GM12864 (cell line): ENCODE data around the gene MRPL52.

ENCODE experiments used
- DNase-seq: peaks from one replicate; pipeline ENCODE4 v3.0.0-alpha.2; 2011; ENCODE audit warnings: low read depth
- H3K4me3 ChIP-seq: 2 replicates; pipeline ENCODE4 v1.5.1; 2011; ENCODE audit warnings: mild to moderate bottlenecking, low read depth, low read length, control low read depth
- CTCF ChIP-seq: IDR thresholded peaks from 2 replicates; pipeline ENCODE4 v1.5.1; 2011; ENCODE audit warnings: low read depth, mild to moderate bottlenecking, moderate library complexity, low read length, control low read depth, inconsistent platforms; ENCODE audit errors: missing control alignments

MRPL52 gene

GRCh38 chr14:22861651-22862050, 32.0 kb downstream of the MRPL52 start:
- H3K4me3 ChIP-seq = no peak overlapping the region
- DNase-seq = no peak
- no peak for TF ChIP-seq CTCF

GRCh38 chr14:22864979-22865378, 35.3 kb downstream of the MRPL52 start:
- no peak for TF ChIP-seq CTCF
- no peak for DNase-seq
- H3K4me3 ChIP-seq = no peak overlapping the region

- TF ChIP-seq CTCF = peak; percentile 32
- DNase-seq = no peak
- H3K4me3 ChIP-seq = no peak overlapping the region
Measured at GRCh38 chr14:22865424-22866405, 36.0 kb downstream of the MRPL52 start.

- no peak for DNase-seq
- TF ChIP-seq CTCF = no peak
- H3K4me3 ChIP-seq = no peak overlapping the region
Measured at GRCh38 chr14:22866874-22867273, 37.2 kb downstream of the MRPL52 start.

DNA sequence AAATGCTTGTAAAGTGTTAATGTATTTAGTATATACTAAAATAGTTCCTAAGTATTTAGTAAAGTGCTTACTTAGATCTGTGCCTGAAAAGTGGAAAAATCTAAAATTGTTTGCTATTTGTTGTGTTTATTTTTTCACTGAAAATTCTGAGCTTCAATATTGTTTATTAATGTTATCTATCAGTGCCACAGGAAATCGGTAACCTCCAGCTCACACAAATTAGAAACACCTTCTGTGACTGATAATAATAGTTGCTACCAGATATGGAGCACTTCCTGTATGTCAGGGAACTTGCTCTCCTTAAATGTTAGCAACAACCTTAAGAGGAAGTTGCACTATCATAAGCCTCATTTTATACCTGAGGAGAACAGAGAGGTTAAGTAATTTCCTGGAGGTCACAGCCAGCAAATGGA, 41.1 kb downstream of the MRPL52 start:
- TF ChIP-seq CTCF = no peak
- peak overlapping the region; percentile 75 for H3K4me3 ChIP-seq
- DNase-seq = peak; percentile 72

GRCh38 chr14:22871224-22872032, 41.7 kb downstream of the MRPL52 start, which contains the start of gene LRP10:
Gene LRP10 (plus strand): TSS chr14:22871740. CDS start chr14:22872304, 564 bp downstream.
- peak; percentile 76 for DNase-seq
- TF ChIP-seq CTCF = no peak
- H3K4me3 ChIP-seq = peak within 1 kb of the TSS; percentile 75
